Measurements from ENCODE around the gene ATG3.
A peak's percentile ranks its signal among the peaks of the same experiment; 100 is the strongest.

The ATG3 gene

DNA sequence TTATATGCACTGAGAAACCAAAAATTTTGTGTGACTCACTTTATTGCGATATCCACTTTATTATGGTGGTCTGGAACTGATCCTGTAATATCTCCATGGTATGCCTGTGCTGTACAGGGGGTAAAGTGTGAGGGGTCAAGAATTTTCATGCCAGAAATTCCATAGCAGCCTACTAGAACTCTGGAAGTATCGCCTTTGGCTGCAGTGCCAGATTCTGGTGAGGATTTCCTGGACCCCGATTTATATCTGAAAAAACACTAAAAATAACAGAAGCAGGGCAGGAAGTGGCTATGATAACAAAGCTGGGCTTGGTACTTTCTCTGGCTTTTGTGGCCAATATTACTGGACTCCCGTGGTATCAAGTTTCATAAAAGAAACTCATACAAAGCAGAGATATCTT is 42.8 kb upstream of the ATG3 start:
- Histone ChIP-seq H3K27me3 (peaks cover 4% of the 10 kb centered on the region), H3K9me3 (no peaks in the 10 kb centered on the region), H3K36me3 (no peaks in the 10 kb centered on the region), H3K27ac (no peak overlapping the region), H3K4me3 (ENCODE audit: low read depth in 1 of 2, low read length in 1 of 2) (no peak overlapping the region), H3K4me1 (ENCODE audit: control insufficient read depth in 1 of 2, insufficient read depth in 1 of 2, low read depth in 1 of 2, low read length in 1 of 2) (peaks cover 20 to 28% of the 10 kb centered on the region in 2 experiments)
- TF ChIP-seq CTCF (IDR thresholded peaks at IDR 0.05), result no peak

GRCh38 chr3:112602217-112602838 is 40.6 kb upstream of the ATG3 start:
- H3K4me3 ChIP-seq (ENCODE audit: low read depth in 1 of 2, low read length in 1 of 2), result no peak overlapping the region
- H3K4me1 ChIP-seq (ENCODE audit: control insufficient read depth in 1 of 2, insufficient read depth in 1 of 2, low read depth in 1 of 2, low read length in 1 of 2), result peaks cover 20 to 35% of the 10 kb centered on the region in 2 experiments
- no peak for TF ChIP-seq CTCF (IDR thresholded peaks at IDR 0.05)
- H3K36me3 ChIP-seq, result no peaks in the 10 kb centered on the region
- peak overlapping the region; percentile 67 for H3K27ac ChIP-seq
- H3K27me3 ChIP-seq, result peaks cover 4% of the 10 kb centered on the region
- H3K9me3 ChIP-seq, result no peaks in the 10 kb centered on the region

GRCh38 chr3:112598731-112599130 is 37.0 kb upstream of the ATG3 start:
- no peak overlapping the region for H3K4me3 ChIP-seq (ENCODE audit: low read depth in 1 of 2, low read length in 1 of 2)
- no peaks in the 10 kb centered on the region for H3K9me3 ChIP-seq
- TF ChIP-seq CTCF (IDR thresholded peaks at IDR 0.05), result no peak
- no peak overlapping the region for H3K27ac ChIP-seq
- no peaks in the 10 kb centered on the region for H3K36me3 ChIP-seq
- H3K4me1 ChIP-seq (ENCODE audit: control insufficient read depth in 1 of 2, insufficient read depth in 1 of 2, low read depth in 1 of 2, low read length in 1 of 2), result peaks cover 20 to 35% of the 10 kb centered on the region in 2 experiments
- H3K27me3 ChIP-seq, result no peaks in the 10 kb centered on the region

DNA sequence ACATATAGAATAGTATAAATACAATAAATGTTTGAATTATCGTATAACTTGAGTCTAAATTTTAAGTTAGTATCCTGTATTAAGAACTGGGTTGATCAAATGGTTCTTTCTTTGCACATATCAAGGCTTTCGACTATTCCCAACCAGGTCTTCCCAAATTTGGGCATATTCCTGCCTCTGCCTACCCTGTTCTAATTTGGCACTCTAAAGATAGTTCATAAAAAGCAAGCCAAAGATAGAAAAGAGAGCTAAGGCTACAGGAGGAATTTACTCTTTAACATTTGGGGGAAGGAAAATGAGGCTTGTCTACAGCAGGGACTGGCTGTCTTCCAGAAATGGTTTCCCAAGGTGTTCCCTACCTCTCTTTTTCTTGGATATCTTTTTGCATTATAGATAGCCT is 36.2 kb upstream of the ATG3 start:
- H3K36me3 ChIP-seq, result no peaks in the 10 kb centered on the region
- peaks cover 18 to 34% of the 10 kb centered on the region in 2 experiments for H3K4me1 ChIP-seq (ENCODE audit: control insufficient read depth in 1 of 2, insufficient read depth in 1 of 2, low read depth in 1 of 2, low read length in 1 of 2)
- TF ChIP-seq CTCF (IDR thresholded peaks at IDR 0.05), result no peak
- H3K27me3 ChIP-seq, result no peaks in the 10 kb centered on the region
- no peak overlapping the region for H3K4me3 ChIP-seq (ENCODE audit: low read depth in 1 of 2, low read length in 1 of 2)
- H3K9me3 ChIP-seq, result no peaks in the 10 kb centered on the region
- no peak overlapping the region for H3K27ac ChIP-seq

DNA sequence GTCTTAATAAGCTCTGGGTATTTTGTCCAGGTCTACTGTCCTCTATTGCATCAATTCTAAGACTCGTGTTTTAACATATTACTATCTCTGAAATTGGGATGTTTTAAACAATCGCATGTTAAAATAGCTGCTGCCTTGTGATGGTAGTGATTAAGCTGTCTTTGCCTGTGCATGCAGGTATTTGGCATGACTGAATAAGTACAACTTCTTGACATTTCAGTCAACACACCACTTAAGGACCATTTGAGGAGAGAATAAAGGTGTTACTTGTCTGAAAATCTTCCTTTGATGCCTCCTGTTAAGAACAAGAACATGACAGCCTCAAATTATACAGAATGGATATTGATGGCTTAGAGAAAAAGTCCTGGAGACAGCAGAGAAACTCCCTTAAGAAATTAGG is 33.1 kb upstream of the ATG3 start:
- Histone ChIP-seq H3K4me1 (ENCODE audit: control insufficient read depth in 1 of 2, insufficient read depth in 1 of 2, low read depth in 1 of 2, low read length in 1 of 2) (peaks cover 6 to 16% of the 10 kb centered on the region in 2 experiments), H3K4me3 (ENCODE audit: low read depth in 1 of 2, low read length in 1 of 2) (no peak overlapping the region), H3K9me3 (no peaks in the 10 kb centered on the region), H3K36me3 (no peaks in the 10 kb centered on the region), H3K27ac (no peak overlapping the region), H3K27me3 (no peaks in the 10 kb centered on the region)
- TF ChIP-seq CTCF (IDR thresholded peaks at IDR 0.05), result no peak
